ENCODE data around the gene PYCR2.
A peak's percentile ranks its signal among the peaks of the same experiment; 100 is the strongest.
"Not testable (repeated sequence)": the region's sequence is repeated elsewhere in the genome, so short reads cannot be mapped to it uniquely, and the experiment has no call there.

Gene PYCR2

GRCh38 chr1:225923692-225924555, at the start of gene PYCR2:
TSS of gene PYCR2 (minus strand) at chr1:225924250. CDS start at chr1:225924110, 140 bp downstream.
- peaks cover 15% of the 10 kb centered on the region for H3K4me1 ChIP-seq (ENCODE audit: insufficient read depth, insufficient read length)
- peak within 1 kb of the TSS; percentile 99 for H3K4me3 ChIP-seq (ENCODE audit: insufficient read length, low read depth)
- TF ChIP-seq SUZ12 (IDR thresholded peaks at IDR 0.05; ENCODE audit: extremely low read depth, insufficient read depth, insufficient read length) (no peak), YY1 (IDR thresholded peaks at IDR 0.05; ENCODE audit: insufficient read depth, insufficient read length) (peak; percentile 37)
- H3K36me3 ChIP-seq (ENCODE audit: insufficient read depth, insufficient read length, low read length), result peaks cover 39% of the 10 kb centered on the region
- H3K9ac ChIP-seq (ENCODE audit: insufficient read length, low read depth), result peak within 1 kb of the TSS; percentile 100
- DNase-seq (ENCODE audit: low read depth, low spot score), result peak; percentile 98
- no peaks in the 10 kb centered on the region for H3K9me3 ChIP-seq (ENCODE audit: insufficient read depth, low read length)
- no peaks in the 10 kb centered on the region for H3K27me3 ChIP-seq (ENCODE audit: insufficient read depth, insufficient read length)

- no peak overlapping the region for H3K9ac ChIP-seq (ENCODE audit: insufficient read length, low read depth)
- TF ChIP-seq YY1 (IDR thresholded peaks at IDR 0.05; ENCODE audit: insufficient read depth, insufficient read length), result no peak
- no peak for TF ChIP-seq SUZ12 (IDR thresholded peaks at IDR 0.05; ENCODE audit: extremely low read depth, insufficient read depth, insufficient read length)
- TF ChIP-seq ZNF274 (IDR thresholded peaks at IDR 0.05; ENCODE audit: low read depth, low read length), result no peak
- H3K36me3 ChIP-seq (ENCODE audit: insufficient read depth, insufficient read length, low read length), result no peaks in the 10 kb centered on the region
- no peaks in the 10 kb centered on the region for H3K4me1 ChIP-seq (ENCODE audit: insufficient read depth, insufficient read length)
- no peak for DNase-seq (ENCODE audit: low read depth, low spot score)
- no peaks in the 10 kb centered on the region for H3K27me3 ChIP-seq (ENCODE audit: insufficient read depth, insufficient read length)
- H3K9me3 ChIP-seq (ENCODE audit: insufficient read depth, low read length), result no peaks in the 10 kb centered on the region; the same call in 1 of the 2 replicates
- H3K4me3 ChIP-seq (ENCODE audit: insufficient read length, low read depth), result no peak overlapping the region
These were observed 49.1 kb upstream of the PYCR2 start for GRCh38 chr1:225973158-225973557.

DNA sequence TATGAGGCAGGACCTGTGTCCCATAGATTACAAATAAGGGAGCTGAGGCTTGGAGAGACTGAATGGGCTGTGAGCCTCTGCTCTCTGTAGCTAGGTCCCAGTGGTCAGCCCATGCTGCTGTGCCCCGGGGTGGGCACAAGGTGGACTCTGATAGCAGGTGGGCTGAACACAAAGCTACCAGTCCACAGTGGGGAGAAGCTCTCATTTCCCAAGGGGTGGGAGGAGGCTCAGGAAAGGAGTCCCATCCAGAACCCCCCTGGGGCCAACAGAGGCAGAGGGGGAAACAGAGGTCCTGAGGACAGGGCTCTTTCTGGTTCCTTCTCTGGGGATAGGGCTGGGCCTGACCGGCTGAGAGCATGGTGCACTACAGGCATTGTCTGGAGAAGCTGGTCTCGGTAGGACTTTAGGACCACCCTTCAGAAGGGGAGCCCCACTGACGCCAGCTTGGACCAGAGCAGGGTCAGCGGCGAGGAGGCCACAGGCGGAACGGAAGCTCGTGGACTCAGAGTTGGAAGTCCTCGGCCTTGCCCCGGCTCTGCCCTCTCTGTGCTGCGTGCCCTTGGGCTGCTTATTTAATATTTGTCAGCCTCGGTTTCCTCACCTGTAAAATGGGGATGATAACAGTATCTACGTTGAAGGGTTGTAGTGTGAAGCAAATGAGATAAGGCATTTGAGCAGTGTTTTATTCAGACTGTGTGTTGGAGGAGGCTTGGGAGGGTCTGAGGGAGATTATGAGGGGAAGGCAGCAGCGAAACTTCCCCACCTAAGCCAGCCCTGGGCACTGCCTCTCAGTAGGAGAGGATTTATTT, 48.5 kb upstream of the PYCR2 start:
- no peak overlapping the region for H3K4me3 ChIP-seq (ENCODE audit: insufficient read length, low read depth)
- H3K27me3 ChIP-seq (ENCODE audit: insufficient read depth, insufficient read length), result no peaks in the 10 kb centered on the region
- H3K36me3 ChIP-seq (ENCODE audit: insufficient read depth, insufficient read length, low read length), result no peaks in the 10 kb centered on the region
- no peak for DNase-seq (ENCODE audit: low read depth, low spot score)
- no peak for TF ChIP-seq SUZ12 (IDR thresholded peaks at IDR 0.05; ENCODE audit: extremely low read depth, insufficient read depth, insufficient read length)
- TF ChIP-seq ZNF274 (IDR thresholded peaks at IDR 0.05; ENCODE audit: low read depth, low read length), result no peak
- no peak for TF ChIP-seq YY1 (IDR thresholded peaks at IDR 0.05; ENCODE audit: insufficient read depth, insufficient read length)
- no peaks in the 10 kb centered on the region for H3K4me1 ChIP-seq (ENCODE audit: insufficient read depth, insufficient read length)
- no peaks in the 10 kb centered on the region; the same call in 1 of the 2 replicates for H3K9me3 ChIP-seq (ENCODE audit: insufficient read depth, low read length)
- no peak overlapping the region for H3K9ac ChIP-seq (ENCODE audit: insufficient read length, low read depth)

DNA sequence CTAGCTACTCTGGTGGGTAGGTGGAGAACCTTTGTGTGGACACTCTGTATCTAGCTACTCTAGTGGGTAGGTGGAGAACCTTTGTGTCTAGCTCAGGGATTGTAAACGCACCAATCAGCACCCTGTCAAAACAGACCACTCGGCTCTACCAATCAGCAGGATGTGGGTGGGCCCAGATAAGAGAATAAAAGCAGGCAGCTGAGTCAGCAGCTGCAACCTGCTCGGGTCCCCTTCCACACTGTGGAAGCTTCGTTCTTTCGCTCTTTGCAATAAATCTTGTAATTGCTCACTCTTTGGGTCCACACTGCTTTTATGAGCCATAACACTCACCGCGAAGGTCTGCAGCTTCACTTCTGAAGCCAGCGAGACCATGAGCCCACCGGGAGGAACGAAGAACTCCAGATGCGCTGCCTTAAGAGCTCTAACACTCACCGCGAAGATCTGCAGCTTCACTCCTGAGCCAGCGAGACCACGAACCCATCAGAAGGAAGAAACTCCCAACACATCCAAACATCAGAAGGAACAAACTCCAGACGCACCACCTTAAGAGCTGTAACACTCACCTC, 46.6 kb upstream of the PYCR2 start:
- DNase-seq (ENCODE audit: low read depth, low spot score); H3K36me3 ChIP-seq (ENCODE audit: insufficient read depth, insufficient read length, low read length); H3K9ac ChIP-seq (ENCODE audit: insufficient read length, low read depth); H3K9me3 ChIP-seq (ENCODE audit: insufficient read depth, low read length); H3K4me3 ChIP-seq (ENCODE audit: insufficient read length, low read depth); H3K4me1 ChIP-seq (ENCODE audit: insufficient read depth, insufficient read length); H3K27me3 ChIP-seq (ENCODE audit: insufficient read depth, insufficient read length): not testable (repeated sequence)

- H3K36me3 ChIP-seq (ENCODE audit: insufficient read depth, insufficient read length, low read length); H3K9ac ChIP-seq (ENCODE audit: insufficient read length, low read depth); H3K4me1 ChIP-seq (ENCODE audit: insufficient read depth, insufficient read length); H3K9me3 ChIP-seq (ENCODE audit: insufficient read depth, low read length); H3K27me3 ChIP-seq (ENCODE audit: insufficient read depth, insufficient read length); H3K4me3 ChIP-seq (ENCODE audit: insufficient read length, low read depth); DNase-seq (ENCODE audit: low read depth, low spot score): not testable (repeated sequence)
These were observed 45.7 kb upstream of the PYCR2 start for GRCh38 chr1:225969751-225970150.

- peaks cover 5% of the 10 kb centered on the region for H3K27me3 ChIP-seq (ENCODE audit: insufficient read depth, insufficient read length)
- no peak for DNase-seq (ENCODE audit: low read depth, low spot score)
- no peak overlapping the region for H3K4me3 ChIP-seq (ENCODE audit: insufficient read length, low read depth)
- no peaks in the 10 kb centered on the region for H3K4me1 ChIP-seq (ENCODE audit: insufficient read depth, insufficient read length)
- TF ChIP-seq ZNF274 (IDR thresholded peaks at IDR 0.05; ENCODE audit: low read depth, low read length) (no peak), SUZ12 (IDR thresholded peaks at IDR 0.05; ENCODE audit: extremely low read depth, insufficient read depth, insufficient read length) (no peak), YY1 (IDR thresholded peaks at IDR 0.05; ENCODE audit: insufficient read depth, insufficient read length) (no peak)
- no peak overlapping the region for H3K9ac ChIP-seq (ENCODE audit: insufficient read length, low read depth)
- H3K36me3 ChIP-seq (ENCODE audit: insufficient read depth, insufficient read length, low read length), result no peaks in the 10 kb centered on the region
- no peaks in the 10 kb centered on the region; the same call in 1 of the 2 replicates for H3K9me3 ChIP-seq (ENCODE audit: insufficient read depth, low read length)
These were observed 41.2 kb upstream of the PYCR2 start for GRCh38 chr1:225965231-225965630.

Data from NT2/D1 (cell line).